HG03064 (cell line): ENCODE results near the gene PTGFR.

Experiments
- ATAC-seq: cut with Tn5 transposase; IDR thresholded peaks from one replicate; pipeline ENCODE4 v1.9.1; 2021; ENCODE audit warnings: low read depth; ENCODE audit not compliant: unreplicated experiment

The PTGFR gene

GRCh38 chr1:78519446-78519845 lies 28.7 kb downstream of the PTGFR start:
- no peak for ATAC-seq

GRCh38 chr1:78520216-78520615 lies 29.4 kb downstream of the PTGFR start:
- ATAC-seq = no peak

- ATAC-seq = no peak
These were observed 30.1 kb downstream of the PTGFR start for GRCh38 chr1:78520843-78521242.

GRCh38 chr1:78522136-78522535 lies 31.4 kb downstream of the PTGFR start:
- ATAC-seq = no peak

GRCh38 chr1:78526496-78526895 lies 35.7 kb downstream of the PTGFR start:
- ATAC-seq = no peak

GRCh38 chr1:78527706-78528105 lies 36.9 kb downstream of the PTGFR start:
- ATAC-seq = no peak

GRCh38 chr1:78533527-78533926 lies 42.8 kb downstream of the PTGFR start:
- no peak for ATAC-seq

- ATAC-seq = no peak
These were observed 44.5 kb downstream of the PTGFR start for GRCh38 chr1:78535286-78535685.

GRCh38 chr1:78536427-78536826 lies 45.7 kb downstream of the PTGFR start:
- no peak for ATAC-seq

- no peak for ATAC-seq
These were observed 49.3 kb downstream of the PTGFR start for GRCh38 chr1:78540048-78540447.

GRCh38 chr1:78541479-78541878 lies 50.7 kb downstream of the PTGFR start:
- ATAC-seq = no peak

- no peak for ATAC-seq
These were observed 53.3 kb downstream of the PTGFR start for GRCh38 chr1:78543941-78544643.

GRCh38 chr1:78547081-78547480 lies 56.3 kb downstream of the PTGFR start:
- ATAC-seq = no peak

GRCh38 chr1:78549331-78549730 lies 58.6 kb downstream of the PTGFR start:
- ATAC-seq = no peak

- ATAC-seq = no peak
These were observed 59.1 kb downstream of the PTGFR start for GRCh38 chr1:78549891-78550290.

GRCh38 chr1:78553859-78554258 lies 63.1 kb downstream of the PTGFR start:
- ATAC-seq = no peak

GRCh38 chr1:78554840-78555239 lies 64.1 kb downstream of the PTGFR start:
- no peak for ATAC-seq

- ATAC-seq = no peak
These were observed 68.9 kb downstream of the PTGFR start for GRCh38 chr1:78559680-78560079.

GRCh38 chr1:78560811-78561210 lies 70.0 kb downstream of the PTGFR start:
- no peak for ATAC-seq

GRCh38 chr1:78561856-78562255 lies 71.1 kb downstream of the PTGFR start:
- no peak for ATAC-seq

GRCh38 chr1:78565393-78565792 lies 74.6 kb downstream of the PTGFR start:
- ATAC-seq = no peak

GRCh38 chr1:78570539-78570938 lies 79.8 kb downstream of the PTGFR start:
- ATAC-seq = no peak
